Esophagus squamous epithelium (tissue), 5 donors: Measurements from ENCODE around the gene ARID5B. TPM values are rescaled to one million over a fixed set of nuclear protein-coding genes. Genes with fewer than 3 reads are reported as not detected.

ENCODE experiments used
- DNase-seq: peaks from one replicate; lab custom pipeline; 2025; lab: John Stamatoyannopoulos, UW
- H3K27ac ChIP-seq, 4 donors: fragments of 200-600 bp; sonication (generic); one replicate each; pipeline ENCODE4 v1.5.1; 2016 to 2019; ENCODE audit warnings: mild to moderate bottlenecking in 1 of 4
- H3K27me3 ChIP-seq, 4 donors: fragments of 200-600 bp; sonication (generic); 1 replicate in 3 of 4; 2 replicates in 1 of 4; pipeline versions ENCODE4 v1.5.1 to v1.6.0; 2017 to 2021; ENCODE audit warnings: antibody characterized with exemption in 1 of 4
- H3K36me3 ChIP-seq, 3 donors: fragments of 200-600 bp; sonication (generic); one replicate each; pipeline ENCODE4 v1.5.1; 2016 to 2019
- H3K4me1 ChIP-seq, 3 donors: fragments of 200-600 bp; sonication (generic); one replicate each; pipeline ENCODE4 v1.5.1; 2017 to 2019
- H3K4me3 ChIP-seq, 4 donors: fragments of 200-600 bp; sonication (generic); 1 replicate in 3 of 4; 2 replicates in 1 of 4; pipeline ENCODE4 v1.5.1; 2016 to 2019; ENCODE audit warnings: mild to moderate bottlenecking in 2 of 4, moderate library complexity in 1 of 4
- H3K9me3 ChIP-seq, 3 donors: fragments of 200-600 bp; sonication (generic); one replicate each; pipeline ENCODE4 v1.5.1; 2016 to 2019
- CTCF ChIP-seq, 6 experiments: fragments of 450-650 bp in 4 of 6; fragments of 200-600 bp in 2 of 6; sonication (generic) in 2 of 6; IDR thresholded peaks; one replicate each; pipeline ENCODE4 v1.5.1; 2016 to 2019; ENCODE audit warnings: antibody characterized with exemption in 6 of 6, mild to moderate bottlenecking in 4 of 6, moderate library complexity in 4 of 6
- POLR2A ChIP-seq, 4 donors: fragments of 450-650 bp; IDR thresholded peaks; one replicate each; pipeline ENCODE4 v1.6.1; 2017; ENCODE audit warnings: antibody characterized with exemption in 4 of 4, mild to moderate bottlenecking in 4 of 4, moderate library complexity in 3 of 4
- WGBS, 2 donors: methylation state at CpG; one replicate each; pipeline ENCODE4 v1.1.5; 2018; 5-methylcytosine and 5-hydroxymethylcytosine counted together
- intact Hi-C: fragments of 100-400 bp; cut with DNase I; formaldehyde crosslinking; loops from one replicate; pipeline ENCODE4 v1.15.0; 2022
- total RNA-seq, 4 donors: library from RNA; depleted of rRNA; stranded (reverse); fragments of >200 nt; gene quantifications; one replicate each; pipeline ENCODE4 v1.1.0, GENCODE V29; 2016
- donor health status: DM: yes; HTN: yes; CAD: no.

ARID5B gene
- total RNA-seq, 4 donors from 2014 or later, result 18.0 to 38.1 (median 30.2) TPM

- intact Hi-C loops, result no loop called here
- no peak for DNase-seq
- Histone ChIP-seq H3K9me3 (no peaks in the 10 kb centered on the region), H3K36me3 (no peaks in the 10 kb centered on the region), H3K4me1 (peaks cover 31 to 65% (median 50%) of the 10 kb centered on the region in 3 donors), H3K4me3 (no peak overlapping the region), H3K27ac (peak overlapping the region; percentile 43 to 92 (median 87)), H3K27me3 (no peaks in the 10 kb centered on the region)
- 60 to 70% methylated on average over 10 of the region's 10 CpGs for WGBS, 2 donors
- TF ChIP-seq POLR2A (IDR thresholded peaks at IDR 0.05) (no peak), CTCF (IDR thresholded peaks at IDR 0.05) (no peak)
These were observed 115.4 kb downstream of the ARID5B start for GRCh38 chr10:62016623-62017490.

GRCh38 chr10:62017491-62017870 lies 116.0 kb downstream of the ARID5B start:
- intact Hi-C loops, result no loop called here
- TF ChIP-seq CTCF (IDR thresholded peaks at IDR 0.05) (no peak), POLR2A (IDR thresholded peaks at IDR 0.05) (no peak)

GRCh38 chr10:62018131-62018911 lies 116.8 kb downstream of the ARID5B start:
- no peaks in the 10 kb centered on the region for H3K27me3 ChIP-seq
- no peak for DNase-seq
- no peaks in the 10 kb centered on the region for H3K9me3 ChIP-seq
- H3K27ac ChIP-seq, result peak overlapping the region; percentile 87 to 92 (median 90)
- intact Hi-C loops, result no loop called here
- no peaks in the 10 kb centered on the region for H3K36me3 ChIP-seq
- TF ChIP-seq CTCF (IDR thresholded peaks at IDR 0.05), result no peak
- peak in 1 of 4 donors; percentile 11 for TF ChIP-seq POLR2A (IDR thresholded peaks at IDR 0.05)
- no peak overlapping the region for H3K4me3 ChIP-seq
- H3K4me1 ChIP-seq, result peaks cover 33 to 77% (median 50%) of the 10 kb centered on the region in 3 donors
- WGBS, 2 donors, result 50 to 53% methylated on average over 9 of the region's 9 CpGs

More at GRCh38 chr10:62017491-62017870, 116.0 kb downstream of the ARID5B start:
- Histone ChIP-seq H3K4me1 (peaks cover 33 to 69% (median 50%) of the 10 kb centered on the region in 3 donors), H3K4me3 (no peak overlapping the region), H3K27me3 (no peaks in the 10 kb centered on the region), H3K36me3 (no peaks in the 10 kb centered on the region), H3K9me3 (no peaks in the 10 kb centered on the region), H3K27ac (peak overlapping the region in 3 of 4 donors; percentile 82 to 92 (median 92))
- no peak for DNase-seq

- no peak for DNase-seq
These were observed 117.7 kb downstream of the ARID5B start for GRCh38 chr10:62019013-62019684.

More at GRCh38 chr10:62019013-62019684, 117.7 kb downstream of the ARID5B start:
- H3K4me3 ChIP-seq, result peak overlapping the region in 1 of 4 donors; percentile 33
- TF ChIP-seq POLR2A (IDR thresholded peaks at IDR 0.05) (no peak), CTCF (IDR thresholded peaks at IDR 0.05) (no peak)
- intact Hi-C loops, result no loop called here
- H3K36me3 ChIP-seq, result no peaks in the 10 kb centered on the region
- peaks cover 33 to 80% (median 50%) of the 10 kb centered on the region in 3 donors for H3K4me1 ChIP-seq
- no peaks in the 10 kb centered on the region for H3K9me3 ChIP-seq
- peak overlapping the region; percentile 87 to 92 (median 90) for H3K27ac ChIP-seq
- no peaks in the 10 kb centered on the region for H3K27me3 ChIP-seq
- WGBS, 2 donors, result 19 to 32% methylated on average over 8 of the region's 8 CpGs
